Measurements from ENCODE around the gene POLR3K.

The POLR3K gene

GRCh38 chr16:53346-54236 is at the start of gene POLR3K, which contains the start of gene SNRNP25:
Gene POLR3K, minus strand, starts transcription at chr16:53608. Its CDS starts 22 bp downstream, at chr16:53586.
Gene SNRNP25, plus strand, starts transcription at chr16:53828. Its CDS starts 189 bp downstream, at chr16:54017.
- DNase-seq = peak; percentile 98

GRCh38 chr16:102060-102855 is 48.9 kb upstream of the POLR3K start:
- no peak for DNase-seq

GRCh38 chr16:101586-101985 is 48.2 kb upstream of the POLR3K start:
- no peak for DNase-seq

- DNase-seq = no peak
Measured at GRCh38 chr16:100989-101388, 47.6 kb upstream of the POLR3K start.

- no peak for DNase-seq
Measured at GRCh38 chr16:97822-98221, 44.4 kb upstream of the POLR3K start.

- peak; percentile 91 for DNase-seq
Measured at GRCh38 chr16:96935-97381, 43.5 kb upstream of the POLR3K start.

- no peak for DNase-seq
Measured at GRCh38 chr16:94918-95265, 41.5 kb upstream of the POLR3K start.

GRCh38 chr16:92431-93339 is 39.3 kb upstream of the POLR3K start:
- no peak for DNase-seq

- DNase-seq = no peak
Measured at GRCh38 chr16:91484-91883, 38.1 kb upstream of the POLR3K start.

GRCh38 chr16:89391-90302 is 36.2 kb upstream of the POLR3K start:
- no peak for DNase-seq

- DNase-seq = no peak
Measured at GRCh38 chr16:88613-89012, 35.2 kb upstream of the POLR3K start.

- DNase-seq = no peak
Measured at GRCh38 chr16:86483-86952, 33.1 kb upstream of the POLR3K start.

GRCh38 chr16:85865-86264 is 32.5 kb upstream of the POLR3K start:
- no peak for DNase-seq

- no peak for DNase-seq
Measured at GRCh38 chr16:85407-85782, 32.0 kb upstream of the POLR3K start.

- peak; percentile 18 for DNase-seq
Measured at GRCh38 chr16:84718-85406, 31.5 kb upstream of the POLR3K start.

GRCh38 chr16:83781-84615 is 30.6 kb upstream of the POLR3K start:
- DNase-seq = no peak

- no peak for DNase-seq
Measured at GRCh38 chr16:83060-83603, 29.7 kb upstream of the POLR3K start.

GRCh38 chr16:79151-80054 is 26.0 kb upstream of the POLR3K start:
- DNase-seq = no peak
